ENCODE measurements around the gene SNX13. TPM values are rescaled to one million over a fixed set of nuclear protein-coding genes. Genes with fewer than 3 reads are reported as not detected.

SNX13 gene
- total RNA-seq, 2 donors from 2014 or later, result 54.2 to 73.2 TPM

DNA sequence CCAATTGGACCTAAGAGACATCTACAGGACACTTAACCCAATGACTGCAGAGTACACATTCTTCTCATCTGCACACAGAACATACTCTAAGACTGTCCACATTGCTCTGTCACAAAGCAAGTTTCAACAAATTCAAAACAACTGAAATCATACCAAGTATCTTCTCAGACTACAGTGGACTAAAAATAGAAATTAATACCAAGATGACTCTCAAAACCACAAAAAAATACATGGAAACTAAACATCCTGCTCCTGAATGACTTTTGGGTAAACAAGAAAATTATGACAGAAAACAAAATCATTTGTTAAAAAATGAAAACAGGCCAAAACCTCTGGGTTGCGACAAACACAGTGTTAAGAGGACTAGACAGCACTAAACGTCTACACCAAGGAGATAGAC, 24.5 kb downstream of the SNX13 start:
- Histone ChIP-seq H3K36me3 (no peaks in the 10 kb centered on the region), H3K4me1 (ENCODE audit: control insufficient read depth in 1 of 2, low read depth in 2 of 2) (peaks cover 0 to 3% of the 10 kb centered on the region in 2 donors), H3K4me3 (no peak overlapping the region), H3K9me3 (peaks cover 4% of the 10 kb centered on the region), H3K27me3 (replicated peaks; ENCODE audit: insufficient read depth) (no peaks in the 10 kb centered on the region), H3K27ac (no peak overlapping the region)
- DNase-seq (ENCODE audit: low spot score) (no peak), ATAC-seq (ENCODE audit: insufficient number of reproducible peaks, low FRiP score, low read depth) (no peak)
- TF ChIP-seq, protein P1, sequence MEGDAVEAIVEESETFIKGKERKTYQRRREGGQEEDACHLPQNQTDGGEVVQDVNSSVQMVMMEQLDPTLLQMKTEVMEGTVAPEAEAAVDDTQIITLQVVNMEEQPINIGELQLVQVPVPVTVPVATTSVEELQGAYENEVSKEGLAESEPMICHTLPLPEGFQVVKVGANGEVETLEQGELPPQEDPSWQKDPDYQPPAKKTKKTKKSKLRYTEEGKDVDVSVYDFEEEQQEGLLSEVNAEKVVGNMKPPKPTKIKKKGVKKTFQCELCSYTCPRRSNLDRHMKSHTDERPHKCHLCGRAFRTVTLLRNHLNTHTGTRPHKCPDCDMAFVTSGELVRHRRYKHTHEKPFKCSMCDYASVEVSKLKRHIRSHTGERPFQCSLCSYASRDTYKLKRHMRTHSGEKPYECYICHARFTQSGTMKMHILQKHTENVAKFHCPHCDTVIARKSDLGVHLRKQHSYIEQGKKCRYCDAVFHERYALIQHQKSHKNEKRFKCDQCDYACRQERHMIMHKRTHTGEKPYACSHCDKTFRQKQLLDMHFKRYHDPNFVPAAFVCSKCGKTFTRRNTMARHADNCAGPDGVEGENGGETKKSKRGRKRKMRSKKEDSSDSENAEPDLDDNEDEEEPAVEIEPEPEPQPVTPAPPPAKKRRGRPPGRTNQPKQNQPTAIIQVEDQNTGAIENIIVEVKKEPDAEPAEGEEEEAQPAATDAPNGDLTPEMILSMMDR (IDR thresholded peaks at IDR 0.05), result no peak

DNA sequence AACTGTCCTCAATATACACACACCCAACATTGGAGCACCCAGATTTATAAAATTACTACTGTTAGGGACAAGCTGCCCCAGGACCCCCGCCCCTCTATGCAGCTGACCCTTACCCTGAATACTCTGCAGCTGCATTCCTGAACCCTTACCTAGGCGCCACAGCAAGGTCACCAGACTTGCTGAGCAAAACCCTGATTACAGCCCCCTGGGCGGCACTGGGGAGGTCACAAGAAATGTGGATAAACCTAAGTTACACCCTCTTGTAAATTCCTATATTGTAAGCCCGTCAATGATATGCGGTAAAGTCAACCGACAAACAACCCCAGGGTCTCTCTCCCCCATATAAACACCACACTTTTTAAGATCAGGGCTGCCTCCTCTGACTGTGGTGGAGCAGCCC, 25.1 kb downstream of the SNX13 start:
- Histone ChIP-seq H3K36me3 (no peaks in the 10 kb centered on the region), H3K27ac (no peak overlapping the region), H3K27me3 (replicated peaks; ENCODE audit: insufficient read depth) (no peaks in the 10 kb centered on the region), H3K4me1 (ENCODE audit: control insufficient read depth in 1 of 2, low read depth in 2 of 2) (peaks cover 0 to 3% of the 10 kb centered on the region in 2 donors), H3K4me3 (no peak overlapping the region), H3K9me3 (peaks cover 4% of the 10 kb centered on the region)
- TF ChIP-seq, protein P1 (IDR thresholded peaks at IDR 0.05), result no peak
- DNase-seq (ENCODE audit: low spot score) (no peak), ATAC-seq (ENCODE audit: insufficient number of reproducible peaks, low FRiP score, low read depth) (no peak)

DNA sequence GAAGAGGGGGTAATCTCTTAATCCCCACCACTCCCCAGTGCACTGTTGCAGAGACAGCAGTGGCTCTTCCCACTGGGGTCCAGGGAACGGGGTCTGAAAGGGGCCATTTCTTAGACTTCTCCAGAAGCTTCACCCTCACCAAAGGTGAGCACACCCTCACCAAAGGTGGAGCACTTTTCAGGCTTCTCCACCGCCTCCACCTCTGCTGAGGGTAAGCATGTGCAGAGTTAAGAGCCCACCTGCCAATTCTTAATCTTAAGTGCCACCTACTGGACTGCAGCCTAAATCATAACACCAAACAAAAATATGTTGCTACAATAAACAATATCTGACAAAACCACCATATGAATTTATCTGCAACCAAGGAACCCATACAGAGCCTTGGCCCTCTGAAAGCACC, 27.0 kb downstream of the SNX13 start:
- DNase-seq (ENCODE audit: low spot score), result no peak
- Histone ChIP-seq H3K9me3 (peaks cover 4% of the 10 kb centered on the region), H3K4me3 (no peak overlapping the region), H3K27ac (no peak overlapping the region), H3K27me3 (replicated peaks; ENCODE audit: insufficient read depth) (no peaks in the 10 kb centered on the region), H3K4me1 (ENCODE audit: control insufficient read depth in 1 of 2, low read depth in 2 of 2) (peaks cover 0 to 5% of the 10 kb centered on the region in 2 donors), H3K36me3 (no peaks in the 10 kb centered on the region)
- TF ChIP-seq, protein P1 (IDR thresholded peaks at IDR 0.05), result no peak
- ATAC-seq (ENCODE audit: insufficient number of reproducible peaks, low FRiP score, low read depth), result no peak

DNA sequence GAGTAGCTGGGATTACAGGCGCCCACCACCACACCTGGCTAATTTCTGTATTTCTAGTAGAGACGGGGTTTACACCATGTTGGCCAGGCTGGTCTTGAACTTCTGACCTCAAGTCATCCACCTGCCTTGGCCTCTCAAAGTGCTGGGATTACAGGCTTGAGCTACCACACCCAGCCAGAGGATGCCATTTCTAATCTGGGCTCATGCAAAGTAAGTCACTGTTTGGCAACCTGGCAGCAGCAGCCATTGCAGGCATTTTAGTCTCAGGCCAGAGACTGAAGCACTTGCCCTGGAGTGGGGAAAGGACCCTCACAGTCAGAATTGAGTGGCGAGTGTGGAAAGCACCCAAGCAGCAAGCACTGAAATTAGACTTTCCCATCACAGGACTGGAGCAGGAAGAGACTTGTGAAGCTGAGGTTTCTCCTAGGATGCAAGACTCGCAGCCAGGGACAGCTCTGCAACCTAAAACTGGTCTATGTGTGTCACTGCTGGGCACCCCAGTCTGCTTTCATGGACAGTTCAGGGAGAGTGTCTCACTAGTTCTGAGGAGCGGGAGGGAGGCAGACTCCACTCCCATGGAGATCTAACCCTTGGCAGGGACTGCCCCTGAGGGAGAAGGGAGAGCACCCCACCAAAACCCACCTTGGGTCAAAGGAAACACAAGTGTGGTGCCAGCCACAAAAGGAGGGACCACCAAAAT, 27.6 kb downstream of the SNX13 start:
- DNase-seq (ENCODE audit: low spot score), result no peak
- Histone ChIP-seq H3K4me1 (ENCODE audit: control insufficient read depth in 1 of 2, low read depth in 2 of 2) (peaks cover 0 to 5% of the 10 kb centered on the region in 2 donors), H3K27ac (no peak overlapping the region), H3K9me3 (peaks cover 4% of the 10 kb centered on the region), H3K36me3 (no peaks in the 10 kb centered on the region), H3K4me3 (no peak overlapping the region), H3K27me3 (replicated peaks; ENCODE audit: insufficient read depth) (no peaks in the 10 kb centered on the region)
- ATAC-seq (ENCODE audit: insufficient number of reproducible peaks, low FRiP score, low read depth), result no peak
- TF ChIP-seq, protein P1 (IDR thresholded peaks at IDR 0.05), result no peak

DNA sequence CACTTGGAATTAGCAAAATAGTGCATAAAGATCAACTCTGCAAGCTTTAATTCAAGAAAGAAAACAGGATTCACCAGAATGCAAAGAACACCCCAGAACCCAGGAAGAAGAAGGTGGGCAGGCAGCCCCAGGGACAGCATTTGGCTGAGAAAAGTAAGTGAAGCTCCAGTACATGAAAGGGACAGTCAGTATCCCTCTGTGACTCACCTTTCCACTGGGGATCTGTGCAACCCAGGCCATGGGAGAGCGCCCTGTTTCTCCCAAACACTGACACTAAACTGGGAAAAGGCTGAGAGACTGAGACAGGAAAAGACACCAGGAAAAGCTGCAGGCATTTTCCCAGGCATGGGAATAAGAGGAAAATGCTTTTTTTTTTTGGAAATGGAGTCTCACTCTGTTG, 28.2 kb downstream of the SNX13 start:
- peaks cover 1% of the 10 kb centered on the region for H3K9me3 ChIP-seq
- ATAC-seq (ENCODE audit: insufficient number of reproducible peaks, low FRiP score, low read depth), result no peak
- TF ChIP-seq, protein P1 (IDR thresholded peaks at IDR 0.05), result no peak
- no peaks in the 10 kb centered on the region for H3K36me3 ChIP-seq
- H3K4me3 ChIP-seq, result no peak overlapping the region
- DNase-seq (ENCODE audit: low spot score), result no peak
- H3K27ac ChIP-seq, result no peak overlapping the region
- H3K4me1 ChIP-seq (ENCODE audit: control insufficient read depth in 1 of 2, low read depth in 2 of 2), result peaks cover 0 to 5% of the 10 kb centered on the region in 2 donors
- H3K27me3 ChIP-seq (replicated peaks; ENCODE audit: insufficient read depth), result no peaks in the 10 kb centered on the region
